Breast epithelium (tissue), 4 donors: ENCODE results near the gene EPHB2. TPM values are rescaled to one million over a fixed set of nuclear protein-coding genes. Genes with fewer than 3 reads are reported as not detected.

Source experiments
- DNase-seq, 2 donors: peaks; one replicate each; pipeline ENCODE4 v3.0.0-alpha.2; 2019; ENCODE audit warnings: low spot score in 2 of 2
- H3K27ac ChIP-seq, 2 donors: fragments of 200-600 bp; sonication (generic) in 1 of 2; one replicate each; pipeline ENCODE4 v1.5.1; 2016 to 2019; ENCODE audit warnings: mild to moderate bottlenecking in 1 of 2
- H3K27me3 ChIP-seq, 2 donors: fragments of 200-600 bp; sonication (generic) in 1 of 2; one replicate each; pipeline versions ENCODE4 v1.5.1 to v1.6.0; 2017 to 2019; ENCODE audit warnings: control low read depth in 1 of 2, mild to moderate bottlenecking in 1 of 2
- H3K36me3 ChIP-seq: fragments of 200-600 bp; one replicate; pipeline ENCODE4 v1.5.1; 2019
- H3K4me1 ChIP-seq, 2 donors: fragments of 200-600 bp; sonication (generic); one replicate each; pipeline ENCODE4 v1.5.1; 2016 to 2019; ENCODE audit warnings: control low read depth in 1 of 2
- H3K4me3 ChIP-seq, 3 donors: fragments of 200-600 bp; sonication (generic); 1 replicate in 2 of 3; 2 replicates in 1 of 3; pipeline ENCODE4 v1.5.1; 2016 to 2019; ENCODE audit warnings: mild to moderate bottlenecking in 3 of 3, moderate library complexity in 2 of 3
- H3K9me3 ChIP-seq, 2 donors: fragments of 200-600 bp; sonication (generic) in 1 of 2; one replicate each; pipeline ENCODE4 v1.5.1; 2016 to 2019; ENCODE audit warnings: control low read depth in 1 of 2
- POLR2A ChIP-seq: fragments of 450-650 bp; IDR thresholded peaks from one replicate; pipeline ENCODE4 v1.6.1; 2016; ENCODE audit warnings: antibody characterized with exemption, mild to moderate bottlenecking, moderate library complexity
- POLR2AphosphoS5 ChIP-seq, 3 donors: sonication (generic); formaldehyde crosslinking; IDR thresholded peaks; one replicate each; pipeline ENCODE4 v1.6.1; 2017; ENCODE audit warnings: antibody characterized with exemption in 3 of 3
- intact Hi-C: fragments of 100-400 bp; cut with DNase I; formaldehyde crosslinking; loops from one replicate; pipeline ENCODE4 v1.15.1; 2023; ENCODE audit warnings: low total_unique reads
- total RNA-seq, 3 donors: library from RNA; depleted of rRNA; stranded (reverse); fragments of >200 nt; gene quantifications; one replicate each; pipeline ENCODE4 v1.1.0, GENCODE V29; 2016
- TF ChIP-seq, protein P1 (sequence below), 3 donors: fragments of 450-650 bp; IDR thresholded peaks; one replicate each; pipeline ENCODE4 v1.5.1; 2016 to 2017; ENCODE audit warnings: antibody characterized with exemption in 3 of 3, mild to moderate bottlenecking in 3 of 3, moderate library complexity in 3 of 3

EPHB2 gene
- total RNA-seq, 3 donors from 2014 or later = 1.3 to 4.6 (median 1.5) TPM

DNA sequence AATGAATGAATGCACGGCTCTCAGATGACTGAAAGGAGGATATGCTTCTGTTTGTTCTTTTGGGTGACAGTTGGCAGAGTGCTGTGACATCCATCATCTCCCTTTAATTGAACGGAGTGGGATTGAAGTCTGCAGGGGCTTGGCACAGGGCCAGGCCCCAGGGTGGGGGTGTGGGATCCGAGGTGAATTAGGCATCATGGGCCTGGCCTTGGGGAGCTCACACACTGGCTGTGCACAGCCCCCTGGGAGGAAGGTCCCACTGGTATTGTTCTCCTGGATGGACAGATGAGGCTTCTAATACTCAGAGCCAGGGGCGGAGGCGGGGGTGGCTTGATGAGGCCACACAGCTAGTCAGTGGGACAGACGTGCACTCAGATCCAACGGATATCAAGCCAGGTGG, 19.3 kb downstream of the EPHB2 start:
- intact Hi-C loops = no loop called here

DNA sequence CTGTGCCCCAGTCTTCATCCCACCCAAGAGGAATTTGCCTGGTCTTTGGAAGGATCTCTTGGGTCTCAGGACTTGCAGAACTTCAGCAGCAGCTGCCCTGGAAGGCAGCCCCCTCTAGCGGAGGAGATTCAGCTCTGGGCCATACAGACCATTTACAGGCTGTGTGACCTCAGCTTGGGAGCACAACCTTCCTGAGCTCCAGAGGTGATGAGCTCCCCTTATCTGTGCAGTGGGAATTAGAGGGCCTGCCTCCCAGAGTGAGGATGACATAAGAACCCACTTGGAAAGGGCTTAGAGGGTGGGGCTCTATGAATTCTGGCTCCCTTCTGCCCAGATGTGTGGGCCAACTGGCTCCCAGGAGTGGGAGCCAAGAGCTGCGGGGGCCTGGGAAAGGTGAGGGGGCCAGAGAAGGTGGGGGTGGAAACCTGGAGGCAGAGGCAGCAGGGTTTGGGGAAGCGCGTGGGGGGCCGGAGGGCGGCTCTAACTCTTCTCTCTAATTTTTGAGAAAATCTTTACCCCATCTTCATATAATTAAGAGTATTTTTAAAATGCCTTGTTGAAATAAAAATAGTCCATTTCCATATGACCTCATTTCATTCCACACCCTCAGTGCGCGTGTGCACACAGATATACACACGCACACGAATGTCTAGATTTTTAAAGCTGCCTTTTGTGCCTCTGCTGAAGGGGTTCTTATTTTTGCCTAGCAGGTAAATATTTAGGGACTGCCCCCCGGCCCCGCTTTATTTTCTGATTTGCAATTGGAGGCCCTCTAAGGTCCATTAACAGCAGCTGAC, 21.5 kb downstream of the EPHB2 start:
- H3K4me3 ChIP-seq = no peak overlapping the region
- no peak for DNase-seq
- no peak for TF ChIP-seq POLR2A
- TF ChIP-seq POLR2AphosphoS5 (IDR thresholded peaks at IDR 0.05) = no peak
- TF ChIP-seq, protein P1, sequence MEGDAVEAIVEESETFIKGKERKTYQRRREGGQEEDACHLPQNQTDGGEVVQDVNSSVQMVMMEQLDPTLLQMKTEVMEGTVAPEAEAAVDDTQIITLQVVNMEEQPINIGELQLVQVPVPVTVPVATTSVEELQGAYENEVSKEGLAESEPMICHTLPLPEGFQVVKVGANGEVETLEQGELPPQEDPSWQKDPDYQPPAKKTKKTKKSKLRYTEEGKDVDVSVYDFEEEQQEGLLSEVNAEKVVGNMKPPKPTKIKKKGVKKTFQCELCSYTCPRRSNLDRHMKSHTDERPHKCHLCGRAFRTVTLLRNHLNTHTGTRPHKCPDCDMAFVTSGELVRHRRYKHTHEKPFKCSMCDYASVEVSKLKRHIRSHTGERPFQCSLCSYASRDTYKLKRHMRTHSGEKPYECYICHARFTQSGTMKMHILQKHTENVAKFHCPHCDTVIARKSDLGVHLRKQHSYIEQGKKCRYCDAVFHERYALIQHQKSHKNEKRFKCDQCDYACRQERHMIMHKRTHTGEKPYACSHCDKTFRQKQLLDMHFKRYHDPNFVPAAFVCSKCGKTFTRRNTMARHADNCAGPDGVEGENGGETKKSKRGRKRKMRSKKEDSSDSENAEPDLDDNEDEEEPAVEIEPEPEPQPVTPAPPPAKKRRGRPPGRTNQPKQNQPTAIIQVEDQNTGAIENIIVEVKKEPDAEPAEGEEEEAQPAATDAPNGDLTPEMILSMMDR (IDR thresholded peaks at IDR 0.05) = no peak
- no peaks in the 10 kb centered on the region for H3K4me1 ChIP-seq
- H3K27me3 ChIP-seq = no peaks in the 10 kb centered on the region
- H3K36me3 ChIP-seq = no peaks in the 10 kb centered on the region
- H3K9me3 ChIP-seq = no peaks in the 10 kb centered on the region
- no peak overlapping the region for H3K27ac ChIP-seq
- intact Hi-C loops = no loop called here

More for the DNA sequence above, 19.3 kb downstream of the EPHB2 start:
- no peak overlapping the region for H3K27ac ChIP-seq
- H3K4me1 ChIP-seq = no peaks in the 10 kb centered on the region
- H3K36me3 ChIP-seq = no peaks in the 10 kb centered on the region
- no peaks in the 10 kb centered on the region for H3K9me3 ChIP-seq
- no peaks in the 10 kb centered on the region for H3K27me3 ChIP-seq
- no peak for TF ChIP-seq POLR2A
- TF ChIP-seq, protein P1 (IDR thresholded peaks at IDR 0.05) = no peak
- no peak for TF ChIP-seq POLR2AphosphoS5 (IDR thresholded peaks at IDR 0.05)
- no peak overlapping the region for H3K4me3 ChIP-seq
- no peak for DNase-seq

DNA sequence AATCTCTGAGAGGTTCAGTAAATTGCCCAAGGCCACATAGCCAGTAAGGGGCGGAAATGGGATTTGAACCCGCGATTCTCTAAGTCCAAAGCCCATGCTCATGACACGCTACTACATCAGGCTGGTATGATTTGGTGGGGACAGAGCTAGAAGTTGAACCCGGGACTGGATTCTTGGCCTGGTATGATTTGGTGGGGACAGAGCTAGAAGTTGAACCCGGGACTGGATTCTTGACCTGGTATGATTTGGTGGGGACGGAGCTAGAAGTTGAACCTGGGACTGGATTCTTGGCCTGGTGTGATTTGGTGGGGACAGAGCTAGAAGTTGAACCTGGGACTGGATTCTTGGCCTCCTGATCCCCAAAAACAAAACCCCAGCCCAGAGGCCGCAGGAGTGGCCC, 23.0 kb downstream of the EPHB2 start:
- no peaks in the 10 kb centered on the region for H3K36me3 ChIP-seq
- no peaks in the 10 kb centered on the region for H3K27me3 ChIP-seq
- no peaks in the 10 kb centered on the region for H3K9me3 ChIP-seq
- intact Hi-C loops = loop anchor here (2.0 kb wide), 1 partner anchor 37 kb away; no protein-coding TSS in a partner anchor
- H3K4me3 ChIP-seq = no peak overlapping the region
- DNase-seq = no peak
- TF ChIP-seq POLR2A = no peak
- TF ChIP-seq, protein P1 (IDR thresholded peaks at IDR 0.05) = no peak
- TF ChIP-seq POLR2AphosphoS5 (IDR thresholded peaks at IDR 0.05) = no peak
- H3K4me1 ChIP-seq = no peaks in the 10 kb centered on the region
- no peak overlapping the region for H3K27ac ChIP-seq

DNA sequence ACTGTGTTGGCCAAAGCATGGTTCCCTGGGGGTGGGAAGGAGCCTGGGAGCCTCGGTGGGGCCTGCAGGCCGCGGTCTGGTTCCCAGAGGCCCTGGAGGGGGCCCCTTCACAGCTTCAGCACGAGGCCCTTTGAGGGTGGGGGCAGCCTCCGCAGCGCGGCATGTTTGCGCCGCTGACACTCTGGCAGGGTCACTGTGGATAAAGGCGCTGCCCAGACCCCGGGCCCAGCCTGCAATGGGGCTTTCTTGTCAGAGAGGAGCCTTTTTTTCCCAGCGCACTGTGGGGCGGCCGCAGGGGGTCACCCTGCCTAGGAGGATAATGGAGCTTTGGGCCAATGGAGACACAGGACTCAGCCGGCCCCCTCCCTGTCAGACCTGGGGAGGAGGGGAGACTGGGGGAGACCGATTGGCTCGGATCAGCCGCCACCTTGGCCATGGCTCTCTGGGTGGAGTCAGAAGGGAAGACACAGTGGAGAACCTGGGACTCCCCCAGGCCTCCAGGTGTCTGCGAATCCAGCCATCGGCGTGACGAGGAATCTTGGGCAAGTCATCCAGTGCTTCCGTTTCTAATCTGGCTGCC, 26.0 kb downstream of the EPHB2 start:
- H3K27me3 ChIP-seq = no peaks in the 10 kb centered on the region
- no peak for TF ChIP-seq POLR2A
- no peaks in the 10 kb centered on the region for H3K36me3 ChIP-seq
- H3K27ac ChIP-seq = no peak overlapping the region
- intact Hi-C loops = no loop called here
- H3K4me3 ChIP-seq = no peak overlapping the region
- no peaks in the 10 kb centered on the region for H3K9me3 ChIP-seq
- DNase-seq = no peak
- no peaks in the 10 kb centered on the region for H3K4me1 ChIP-seq

DNA sequence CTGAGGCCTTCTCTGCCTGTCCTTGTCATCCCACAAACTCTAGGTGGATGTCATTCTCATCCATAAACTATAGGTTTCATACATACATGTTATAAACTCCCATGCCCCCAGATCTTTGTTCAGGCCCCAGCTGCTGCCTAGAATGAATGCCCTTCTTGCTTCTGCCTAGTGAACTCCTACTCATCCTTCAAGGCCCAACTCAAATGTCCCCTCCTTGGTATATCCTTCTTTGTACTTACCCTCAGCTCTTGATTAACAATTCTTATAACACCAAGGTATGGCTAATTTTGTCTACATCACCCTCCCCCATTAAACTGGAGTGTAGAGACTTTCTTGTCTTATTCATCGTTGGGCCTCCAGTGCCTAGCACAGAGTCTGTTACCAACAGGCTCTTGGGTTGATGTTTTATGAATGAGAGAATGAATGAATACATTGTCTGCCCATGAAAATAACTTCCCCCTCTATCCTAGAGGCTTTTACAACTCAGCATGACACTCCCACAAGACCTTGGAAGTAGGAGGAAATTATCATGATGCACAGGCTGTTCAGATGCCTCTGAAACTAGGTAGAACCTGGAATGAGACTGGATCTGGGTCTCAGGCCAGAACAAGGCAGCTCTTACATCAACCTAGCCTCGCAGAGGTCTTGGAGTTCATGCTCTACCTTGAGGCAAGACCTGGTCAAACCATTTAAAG, 26.9 kb downstream of the EPHB2 start:
- H3K27ac ChIP-seq = no peak overlapping the region
- TF ChIP-seq POLR2A = no peak
- TF ChIP-seq POLR2AphosphoS5 (IDR thresholded peaks at IDR 0.05) = no peak
- TF ChIP-seq, protein P1 (IDR thresholded peaks at IDR 0.05) = no peak
- intact Hi-C loops = no loop called here
- no peak for DNase-seq
- no peaks in the 10 kb centered on the region for H3K4me1 ChIP-seq
- H3K27me3 ChIP-seq = no peaks in the 10 kb centered on the region
- no peaks in the 10 kb centered on the region for H3K9me3 ChIP-seq
- H3K4me3 ChIP-seq = no peak overlapping the region
- no peaks in the 10 kb centered on the region for H3K36me3 ChIP-seq
